Endodermal cell (in vitro differentiated cells): Measurements from ENCODE around the gene MALRD1. TPM values are rescaled to one million over a fixed set of nuclear protein-coding genes. Genes with fewer than 3 reads are reported as not detected.

Experiments used
- DNase-seq: peaks from one replicate; pipeline ENCODE4 v3.0.0-alpha.2; 2017
- H3K27ac ChIP-seq: 2 replicates; pipeline ENCODE4 v1.5.1; 2013; ENCODE audit warnings: mild to moderate bottlenecking, low read depth, low read length, moderate library complexity
- H3K27me3 ChIP-seq: 2 replicates; pipeline ENCODE4 v1.6.1; 2013; ENCODE audit warnings: mild to moderate bottlenecking, low read length, moderate library complexity; ENCODE audit not compliant: insufficient read depth, control insufficient read depth, poor library complexity, severe bottlenecking
- H3K36me3 ChIP-seq: 2 replicates; pipeline ENCODE4 v1.7.0; 2013; ENCODE audit warnings: mild to moderate bottlenecking, low read length, moderate library complexity; ENCODE audit not compliant: control insufficient read depth, insufficient read depth
- H3K4me1 ChIP-seq: one replicate; pipeline ENCODE4 v1.7.0; 2013; ENCODE audit warnings: low read length; ENCODE audit not compliant: control insufficient read depth, insufficient read depth
- H3K4me3 ChIP-seq: 2 replicates; pipeline ENCODE4 v1.5.1; 2013; ENCODE audit warnings: mild to moderate bottlenecking, low read length, moderate library complexity
- H3K9ac ChIP-seq: 2 replicates; pipeline ENCODE4 v1.6.1; 2013; ENCODE audit warnings: mild to moderate bottlenecking, low read length, moderate library complexity; ENCODE audit not compliant: poor library complexity, severe bottlenecking; ENCODE audit errors: extremely low read depth
- H3K9me3 ChIP-seq: 2 replicates; pipeline ENCODE4 v1.6.1; 2013; ENCODE audit warnings: mild to moderate bottlenecking, low read length, moderate library complexity; ENCODE audit not compliant: control insufficient read depth
- H3K27ac Mint-ChIP-seq: 2 replicates; pipeline ENCODE4 v1.8.0; 2020; ENCODE audit warnings: mixed read lengths
- H3K27me3 Mint-ChIP-seq: 2 replicates; pipeline ENCODE4 v1.8.0; 2021; ENCODE audit warnings: mild to moderate bottlenecking, mixed read lengths; ENCODE audit not compliant: insufficient read depth
- H3K36me3 Mint-ChIP-seq: 2 replicates; pipeline ENCODE4 v1.8.0; 2020; ENCODE audit warnings: low read depth, mixed read lengths
- H3K4me1 Mint-ChIP-seq: 2 replicates; pipeline ENCODE4 v1.8.0; 2020; ENCODE audit warnings: mixed read lengths
- H3K4me3 Mint-ChIP-seq: 2 replicates; pipeline ENCODE4 v1.8.0; 2020; ENCODE audit warnings: mild to moderate bottlenecking, moderate library complexity, mixed read lengths
- H3K9me3 Mint-ChIP-seq: 2 replicates; pipeline ENCODE4 v1.8.0; 2020; ENCODE audit warnings: mild to moderate bottlenecking, mixed read lengths
- WGBS, 2 experiments: methylation state at CpG; one replicate each; pipeline versions ENCODE4 v1.1.5 to v1.1.7; 2013; ENCODE audit warnings: missing lambda C conversion rate in 2 of 2, mixed read lengths in 1 of 2; ENCODE audit not compliant: insufficient coverage in 1 of 2, insufficient read length in 1 of 2; 5-methylcytosine and 5-hydroxymethylcytosine counted together
- total RNA-seq, 2 donors: library from RNA; stranded (reverse); fragmentation: NEBNext Ultra II Directional in 1 of 2; extraction: Animal tissue kit (Norgen Biotek cat#: 25700) in 1 of 2; gene quantifications; 2 replicates in 1 of 2; 3 replicates in 1 of 2; pipeline ENCODE4 v1.2.1, GENCODE V29; 2021
- TF ChIP-seq, protein P1 (sequence below): fragments of 200-600 bp; sonication (generic); conservative IDR thresholded peaks from 2 replicates; pipeline ENCODE4 v1.5.0; 2021; ENCODE audit warnings: antibody characterized with exemption, mild to moderate bottlenecking

MALRD1 gene
- total RNA-seq, 2 donors from 2014 or later = 0.64 to 1.5 TPM

- Histone ChIP-seq H3K9ac (no peak overlapping the region), H3K4me3 (no peak overlapping the region), H3K4me1 (no peaks in the 10 kb centered on the region), H3K27me3 (no peaks in the 10 kb centered on the region), H3K36me3 (no peaks in the 10 kb centered on the region), H3K27ac (no peak overlapping the region), H3K9me3 (no peaks in the 10 kb centered on the region)
- TF ChIP-seq, protein P1, sequence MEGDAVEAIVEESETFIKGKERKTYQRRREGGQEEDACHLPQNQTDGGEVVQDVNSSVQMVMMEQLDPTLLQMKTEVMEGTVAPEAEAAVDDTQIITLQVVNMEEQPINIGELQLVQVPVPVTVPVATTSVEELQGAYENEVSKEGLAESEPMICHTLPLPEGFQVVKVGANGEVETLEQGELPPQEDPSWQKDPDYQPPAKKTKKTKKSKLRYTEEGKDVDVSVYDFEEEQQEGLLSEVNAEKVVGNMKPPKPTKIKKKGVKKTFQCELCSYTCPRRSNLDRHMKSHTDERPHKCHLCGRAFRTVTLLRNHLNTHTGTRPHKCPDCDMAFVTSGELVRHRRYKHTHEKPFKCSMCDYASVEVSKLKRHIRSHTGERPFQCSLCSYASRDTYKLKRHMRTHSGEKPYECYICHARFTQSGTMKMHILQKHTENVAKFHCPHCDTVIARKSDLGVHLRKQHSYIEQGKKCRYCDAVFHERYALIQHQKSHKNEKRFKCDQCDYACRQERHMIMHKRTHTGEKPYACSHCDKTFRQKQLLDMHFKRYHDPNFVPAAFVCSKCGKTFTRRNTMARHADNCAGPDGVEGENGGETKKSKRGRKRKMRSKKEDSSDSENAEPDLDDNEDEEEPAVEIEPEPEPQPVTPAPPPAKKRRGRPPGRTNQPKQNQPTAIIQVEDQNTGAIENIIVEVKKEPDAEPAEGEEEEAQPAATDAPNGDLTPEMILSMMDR = no peak
- H3K4me1 Mint-ChIP-seq = no peaks in the 10 kb centered on the region
- no peak overlapping the region for H3K4me3 Mint-ChIP-seq
- no peak overlapping the region for H3K27ac Mint-ChIP-seq
- H3K9me3 Mint-ChIP-seq = no peaks in the 10 kb centered on the region
- no peak for DNase-seq
- H3K36me3 Mint-ChIP-seq = no peaks in the 10 kb centered on the region
- no peaks in the 10 kb centered on the region for H3K27me3 Mint-ChIP-seq
Measured at GRCh38 chr10:19453967-19454366, 405.4 kb downstream of the MALRD1 start.

- no peak overlapping the region for H3K27ac ChIP-seq
- no peaks in the 10 kb centered on the region for H3K27me3 Mint-ChIP-seq
- no peak overlapping the region for H3K4me3 ChIP-seq
- no peaks in the 10 kb centered on the region for H3K4me1 Mint-ChIP-seq
- H3K36me3 Mint-ChIP-seq = no peaks in the 10 kb centered on the region
- TF ChIP-seq, protein P1 = no peak
- H3K4me1 ChIP-seq = no peaks in the 10 kb centered on the region
- H3K4me3 Mint-ChIP-seq = no peak overlapping the region
- DNase-seq = no peak
- H3K36me3 ChIP-seq = no peaks in the 10 kb centered on the region
- H3K27me3 ChIP-seq = no peaks in the 10 kb centered on the region
- no peak overlapping the region for H3K27ac Mint-ChIP-seq
- H3K9me3 Mint-ChIP-seq = no peaks in the 10 kb centered on the region
- H3K9ac ChIP-seq = no peak overlapping the region
- no peaks in the 10 kb centered on the region for H3K9me3 ChIP-seq
- whole genome bisulfite sequencing, 2 experiments = 94 to 95% methylated on average over 4 to 5 of the region's 5 CpGs
Measured at GRCh38 chr10:19461588-19461987, 413.0 kb downstream of the MALRD1 start.

GRCh38 chr10:19466709-19467108 is 418.1 kb downstream of the MALRD1 start:
- no peaks in the 10 kb centered on the region for H3K27me3 ChIP-seq
- no peaks in the 10 kb centered on the region for H3K9me3 ChIP-seq
- H3K4me1 ChIP-seq = no peaks in the 10 kb centered on the region
- Mint-ChIP-seq H3K27me3 (no peaks in the 10 kb centered on the region), H3K27ac (no peak overlapping the region), H3K9me3 (no peaks in the 10 kb centered on the region), H3K4me1 (no peaks in the 10 kb centered on the region), H3K36me3 (no peaks in the 10 kb centered on the region), H3K4me3 (no peak overlapping the region)
- H3K36me3 ChIP-seq = no peaks in the 10 kb centered on the region
- no peak for DNase-seq
- no peak overlapping the region for H3K9ac ChIP-seq
- H3K27ac ChIP-seq = no peak overlapping the region
- 95 to 98% methylated on average over 6 of the region's 6 CpGs for WGBS, 2 experiments
- TF ChIP-seq, protein P1 = no peak
- no peak overlapping the region for H3K4me3 ChIP-seq
